Measurements from ENCODE around the gene AMFR. TPM values are rescaled to one million over a fixed set of nuclear protein-coding genes. Genes with fewer than 3 reads are reported as not detected.

Gene AMFR
- total and polyA plus RNA-seq, 2 of the 8 experiments (the other 6 are each of a cell fraction or from before 2014, with no cell fraction given) = 18.6 to 21.7 TPM

GRCh38 chr16:56369202-56369601, 56.1 kb downstream of the AMFR start:
- no peak for DNase-seq (ENCODE audit: low read depth in 1 of 2, low spot score in 2 of 2)
- Histone ChIP-seq H3K23ac (ENCODE audit: insufficient read length) (no peak overlapping the region), H3K79me2 (ENCODE audit: control insufficient read depth in 1 of 2, insufficient read depth in 2 of 2, low read length in 2 of 2) (no peaks in the 10 kb centered on the region), H2BK15ac (ENCODE audit: low read length) (no peak overlapping the region), H2BK20ac (ENCODE audit: low read length) (no peak overlapping the region), H3K18ac (ENCODE audit: extremely low read depth, low read length) (no peak overlapping the region), H2BK5ac (ENCODE audit: low read depth, low read length) (no peak overlapping the region), H3K79me1 (ENCODE audit: low read depth, low read length) (no peaks in the 10 kb centered on the region), H4K20me1 (replicated peaks in 1 of 2; ENCODE audit: control insufficient read depth in 1 of 2, insufficient read depth in 2 of 2, low read length in 2 of 2) (no peaks in the 10 kb centered on the region), H4K8ac (ENCODE audit: extremely low read depth, insufficient read depth, low read length) (no peak overlapping the region), H2BK120ac (replicated peaks; ENCODE audit: low read depth, low read length) (no peak overlapping the region), H2AK5ac (ENCODE audit: low read depth, low read length) (no peak overlapping the region), H3K23me2 (ENCODE audit: low read depth, low read length) (no peaks in the 10 kb centered on the region), H4K91ac (replicated peaks; ENCODE audit: insufficient read length, low read length) (no peak overlapping the region), H3K27ac (ENCODE audit: low read depth, low read length) (no peak overlapping the region), H2BK12ac (ENCODE audit: low read depth, low read length) (no peak overlapping the region), H3K27me3 (replicated peaks in 1 of 4; ENCODE audit: control insufficient read depth in 3 of 4, extremely low read depth in 1 of 4, insufficient read depth in 3 of 4, low read length in 3 of 4) (no peaks in the 10 kb centered on the region), H3K36me3 (ENCODE audit: control insufficient read depth in 2 of 4, insufficient read depth in 4 of 4, low read length in 3 of 4) (no peaks in the 10 kb centered on the region; a peak in 1 of 8 replicates), H4K5ac (ENCODE audit: insufficient read length, low read depth, low read length) (no peak overlapping the region), H3K9me3 (ENCODE audit: insufficient read depth in 2 of 2, low read depth in 1 of 2, low read length in 1 of 2) (no peaks in the 10 kb centered on the region), H3K4me1 (replicated peaks in 1 of 4; ENCODE audit: control insufficient read depth in 3 of 4, insufficient read depth in 4 of 4, low read length in 3 of 4) (no peaks in the 10 kb centered on the region), H3K4me2 (ENCODE audit: insufficient read depth in 1 of 2, low read depth in 2 of 2, low read length in 2 of 2) (no peak overlapping the region), H3K9ac (replicated peaks in 1 of 4; ENCODE audit: extremely low read depth in 1 of 4, low read depth in 3 of 4, low read length in 3 of 4) (no peak overlapping the region), H3K4ac (replicated peaks; ENCODE audit: insufficient read length, low read depth, low read length) (no peak overlapping the region), H3K4me3 (ENCODE audit: extremely low read depth in 1 of 4, insufficient read depth in 2 of 4, low read depth in 3 of 4, low read length in 4 of 4) (no peak overlapping the region), H3K56ac (replicated peaks; ENCODE audit: insufficient read length, low read depth, low read length) (no peak overlapping the region), H2AFZ (ENCODE audit: low read length) (no peak overlapping the region), H3K14ac (ENCODE audit: insufficient read length) (no peak overlapping the region)
- ChIA-PET CTCF (ENCODE audit: partially characterized antibody) (interaction anchor here (3.4 kb wide), 1 partner anchor 12 kb away, joined by 16 read pairs; no protein-coding TSS in a partner anchor), POLR2A (ENCODE audit: partially characterized antibody) (no interaction called here)
- 89% methylated on average over 5 of the region's 5 CpGs; no CpG with 5 or more reads in 1 of the 2 experiments for WGBS, 2 experiments (ENCODE audit: extremely low coverage in 1 of 2, insufficient coverage in 1 of 2, insufficient read length in 1 of 2, insufficient replicate concordance in 2 of 2, low coverage in 1 of 2, low lambda C conversion rate in 2 of 2, missing lambda C conversion rate in 1 of 2)
- no peak for FAIRE-seq
- TF ChIP-seq SP4 (IDR thresholded peaks at IDR 0.05; ENCODE audit: low read length) = no peak
- no peak for TF ChIP-seq TAF7 (optimal IDR thresholded peaks at IDR 0.05; ENCODE audit: borderline replicate concordance, low read depth, low read length)
